Tibial nerve (tissue), 4 donors: ENCODE data around the gene WDR47.

Source experiments
- CTCF ChIP-seq, 5 experiments: fragments of 200-600 bp in 3 of 5; fragments of 450-650 bp in 2 of 5; sonication (generic) in 3 of 5; IDR thresholded peaks; one replicate each; pipeline ENCODE4 v1.5.1; 2016 to 2019; ENCODE audit warnings: antibody characterized with exemption in 5 of 5, mild to moderate bottlenecking in 3 of 5, moderate library complexity in 2 of 5
- EP300 ChIP-seq, 2 donors: sonication (generic); formaldehyde crosslinking; IDR thresholded peaks; one replicate each; pipeline ENCODE4 v1.6.1; 2017; ENCODE audit warnings: antibody characterized with exemption in 2 of 2, mild to moderate bottlenecking in 1 of 2

- TF ChIP-seq EP300 (IDR thresholded peaks at IDR 0.05) = no peak
- TF ChIP-seq CTCF (IDR thresholded peaks at IDR 0.05) = peak in 1 of 5 experiments; percentile 4
Measured at GRCh38 chr1:109027841-109028240, 14.1 kb downstream of the WDR47 start.
